CD4-positive, alpha-beta T cell treated with Interferon alpha-2 for 1 hour (primary cell): ENCODE data around the gene EXOG.
A peak's percentile ranks its signal among the peaks of the same experiment; 100 is the strongest.

Source experiments
- DNase-seq, 2 donors: peaks; one replicate each; pipeline ENCODE4 v3.0.0-alpha.2; 2020 to 2022

The EXOG gene

DNA sequence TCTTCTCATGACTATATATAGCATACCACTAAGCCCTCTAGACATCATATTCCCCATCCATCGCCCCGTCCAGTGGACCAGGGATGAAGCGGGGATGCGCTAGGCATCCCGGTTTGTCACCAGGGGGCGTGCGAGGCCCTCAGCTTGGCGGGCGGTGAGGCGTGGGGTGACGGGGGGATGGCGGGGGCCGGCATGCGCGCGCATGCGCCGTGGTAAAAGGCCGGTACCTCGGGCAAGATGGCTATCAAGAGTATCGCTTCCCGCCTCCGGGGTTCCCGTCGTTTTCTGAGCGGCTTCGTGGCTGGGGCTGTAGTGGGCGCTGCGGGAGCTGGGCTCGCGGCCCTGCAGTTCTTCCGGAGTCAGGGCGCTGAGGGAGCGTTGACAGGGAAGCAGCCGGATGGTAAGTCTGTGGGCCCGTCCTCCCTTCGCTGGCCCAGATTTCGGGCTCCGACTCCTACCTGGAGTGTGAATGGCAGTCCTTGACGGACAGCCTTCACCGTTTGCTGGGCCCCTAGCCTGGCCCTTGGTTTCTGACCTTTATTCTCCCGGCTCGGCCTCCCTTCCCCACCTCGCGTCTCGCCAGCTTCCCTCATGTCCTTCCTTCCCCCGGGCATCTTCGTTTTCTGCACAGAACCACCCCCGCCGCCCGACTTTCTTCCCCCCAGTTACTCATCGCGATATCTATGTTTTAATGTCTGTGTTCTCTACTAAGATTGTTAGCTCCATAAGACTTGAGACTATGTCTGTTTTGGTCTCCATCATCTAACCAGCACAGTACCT lies at the start of gene EXOG:
Gene EXOG (plus strand): TSS at position 210 of the 780 bp plus-strand sequence. CDS start 28 bp downstream, at position 238.
- peak; percentile 95 to 96 for DNase-seq

DNA sequence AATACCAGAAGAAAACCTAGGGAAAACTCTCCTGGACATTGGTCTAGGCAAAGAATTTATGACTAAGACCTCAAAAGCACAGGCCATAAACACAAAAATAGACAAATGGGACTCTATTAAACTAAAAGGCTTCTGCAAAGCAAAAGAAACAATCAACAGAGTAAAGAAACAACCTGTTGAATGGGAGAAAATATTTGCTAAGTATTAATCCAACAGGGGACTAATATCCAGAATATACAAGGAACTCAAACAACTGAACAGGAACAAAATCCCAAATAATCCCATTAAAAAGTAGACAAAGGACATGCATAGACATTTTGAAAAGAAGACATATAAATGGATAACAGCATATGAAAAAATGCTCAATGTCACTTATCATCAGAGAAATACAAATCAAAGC lies 49.3 kb upstream of the EXOG start:
- no peak for DNase-seq

GRCh38 chr3:38450853-38451252 lies 45.3 kb upstream of the EXOG start:
- DNase-seq = no peak

DNA sequence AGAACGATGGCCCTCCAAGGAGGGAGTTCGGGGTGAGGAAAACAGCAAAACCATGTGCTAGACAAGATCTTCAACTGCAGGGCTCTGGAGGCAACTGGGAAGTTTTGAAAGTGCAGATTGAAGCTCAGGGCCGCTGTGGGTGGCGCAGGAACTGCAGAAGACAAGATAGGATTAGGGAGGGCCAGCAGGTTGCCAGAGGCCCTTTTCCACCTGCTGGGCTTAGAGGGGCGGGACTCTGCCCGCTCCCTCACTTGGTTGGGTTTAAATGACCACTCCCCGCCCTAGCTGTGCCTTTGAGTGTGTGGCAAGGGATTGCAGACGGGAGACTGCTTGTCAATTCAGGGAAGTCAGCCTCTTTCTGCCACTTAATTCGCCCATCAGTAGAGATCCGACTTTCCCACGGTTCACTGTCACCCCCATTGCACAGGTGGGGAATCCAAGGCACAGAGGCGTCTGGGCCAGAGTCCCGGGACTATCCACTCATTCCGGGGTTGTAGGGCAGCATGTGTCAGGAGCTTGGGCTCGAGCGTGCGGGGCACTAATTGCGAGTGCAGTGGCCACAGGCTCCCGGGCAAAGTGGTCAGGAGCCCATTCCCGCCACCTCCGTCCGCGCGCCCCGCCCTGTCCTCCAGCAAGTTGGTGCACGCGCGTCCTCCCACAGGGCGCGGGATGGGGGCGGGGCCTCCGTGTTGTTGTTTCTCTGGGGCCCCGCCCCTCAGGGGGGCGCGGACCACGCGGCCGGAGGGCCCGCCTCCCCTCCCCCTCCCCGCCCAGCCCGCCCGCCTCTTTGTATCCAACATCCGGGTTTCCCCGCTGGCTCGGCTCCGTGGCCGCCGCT lies 42.8 kb upstream of the EXOG start, which contains the start of gene ACVR2B:
Gene ACVR2B (plus strand): TSS at position 816 of the 838 bp plus-strand sequence. CDS start 433 bp downstream, outside the sequence.
- peak; percentile 64 to 80 for DNase-seq

DNA sequence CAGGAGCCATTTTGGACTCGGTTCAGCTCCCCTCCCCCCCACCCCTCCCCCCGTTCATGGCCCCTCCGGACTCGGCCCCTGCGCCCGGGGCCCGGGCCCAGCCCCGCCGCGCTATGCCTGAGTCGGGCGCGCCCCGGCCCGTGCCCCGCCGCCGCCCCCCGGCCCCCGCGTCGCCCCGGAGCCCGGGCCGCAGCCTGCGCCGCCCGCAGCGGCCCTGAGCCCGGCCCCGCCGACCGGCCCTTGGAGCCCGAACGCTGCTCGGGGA lies 42.3 kb upstream of the EXOG start:
- no peak for DNase-seq

- DNase-seq = peak in 1 of 2 donors; percentile 41
Observed at GRCh38 chr3:38454178-38454883, 41.8 kb upstream of the EXOG start.

DNA sequence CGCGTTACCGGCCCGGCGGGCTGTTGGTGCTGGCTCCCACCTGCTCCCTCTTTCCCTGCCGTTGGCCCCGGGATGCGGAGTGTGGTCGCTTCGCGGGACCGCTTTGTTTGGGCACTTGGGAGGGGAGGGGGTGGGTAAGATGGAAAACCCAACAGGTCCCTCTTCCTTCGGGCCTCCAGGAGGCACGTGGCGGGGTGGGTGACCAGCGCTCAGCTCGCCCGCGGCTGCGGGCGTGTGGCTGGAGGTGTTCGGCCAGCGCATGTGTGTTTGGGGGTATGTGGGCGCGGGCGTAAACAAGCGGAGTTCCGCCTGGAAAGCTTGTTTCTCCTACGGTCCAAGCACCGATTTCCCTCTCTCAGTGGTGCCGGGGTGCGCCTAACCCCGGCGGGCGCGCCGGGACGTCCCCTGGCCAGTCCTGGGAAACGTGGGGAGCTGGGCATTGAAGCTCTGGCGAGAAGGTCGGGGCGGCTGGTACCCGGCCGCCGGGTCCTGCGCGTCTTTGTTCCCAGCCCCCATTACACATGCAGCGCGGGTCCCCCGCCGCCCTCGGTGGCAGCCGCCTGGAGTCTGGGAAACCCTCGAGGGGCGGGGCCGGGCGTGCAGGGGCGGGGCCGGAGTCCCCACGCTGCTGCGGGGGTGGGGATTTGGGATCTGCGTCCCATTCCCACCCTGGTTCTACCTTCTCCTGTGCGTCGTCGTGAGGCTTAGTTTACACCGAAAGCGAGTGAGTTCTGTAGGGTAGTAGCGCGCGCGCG lies 41.1 kb upstream of the EXOG start:
- peak in 1 of 2 donors; percentile 41 for DNase-seq

DNA sequence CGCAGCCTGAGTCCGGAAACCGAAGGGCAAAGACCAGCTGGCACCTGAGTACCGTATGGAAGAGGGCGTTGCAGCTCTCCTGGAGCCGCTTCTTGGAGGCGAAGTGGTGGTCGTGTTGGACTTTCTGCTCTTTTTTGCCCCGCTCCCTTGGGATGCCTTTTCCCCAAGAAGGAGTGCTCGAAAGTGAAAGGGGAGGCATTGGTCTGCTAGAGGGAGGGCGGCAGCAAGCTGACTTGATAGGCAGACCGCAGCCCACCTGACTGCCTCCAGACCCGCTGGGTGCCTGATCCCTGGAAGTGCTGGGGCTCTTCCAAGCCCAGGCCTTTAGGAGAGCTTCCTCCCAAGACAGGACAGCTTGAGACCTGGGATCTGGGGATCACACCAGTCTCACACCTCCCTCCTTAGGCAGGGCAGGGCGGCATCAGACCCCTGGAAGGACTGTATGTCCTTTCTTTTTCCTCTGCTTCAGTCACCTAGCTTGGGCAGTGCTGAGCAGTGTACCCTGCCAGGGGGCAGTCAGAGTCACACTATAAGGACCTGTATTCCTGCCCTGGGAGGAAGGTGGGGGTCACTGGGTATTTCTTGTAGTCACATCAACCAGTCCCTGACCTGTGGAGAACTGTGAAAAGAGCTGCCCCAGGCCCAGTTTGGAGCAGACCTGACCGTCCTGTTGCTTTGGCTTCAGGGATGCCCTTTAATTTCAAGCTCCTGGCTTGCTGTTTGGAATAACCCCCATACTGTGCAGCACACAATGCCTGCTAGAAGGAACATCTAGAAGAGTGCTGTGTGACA lies 40.3 kb upstream of the EXOG start:
- DNase-seq = no peak

- DNase-seq = no peak
Observed at GRCh38 chr3:38457111-38458003, 38.8 kb upstream of the EXOG start.

- DNase-seq = no peak
Observed at GRCh38 chr3:38458796-38459498, 37.2 kb upstream of the EXOG start.

DNA sequence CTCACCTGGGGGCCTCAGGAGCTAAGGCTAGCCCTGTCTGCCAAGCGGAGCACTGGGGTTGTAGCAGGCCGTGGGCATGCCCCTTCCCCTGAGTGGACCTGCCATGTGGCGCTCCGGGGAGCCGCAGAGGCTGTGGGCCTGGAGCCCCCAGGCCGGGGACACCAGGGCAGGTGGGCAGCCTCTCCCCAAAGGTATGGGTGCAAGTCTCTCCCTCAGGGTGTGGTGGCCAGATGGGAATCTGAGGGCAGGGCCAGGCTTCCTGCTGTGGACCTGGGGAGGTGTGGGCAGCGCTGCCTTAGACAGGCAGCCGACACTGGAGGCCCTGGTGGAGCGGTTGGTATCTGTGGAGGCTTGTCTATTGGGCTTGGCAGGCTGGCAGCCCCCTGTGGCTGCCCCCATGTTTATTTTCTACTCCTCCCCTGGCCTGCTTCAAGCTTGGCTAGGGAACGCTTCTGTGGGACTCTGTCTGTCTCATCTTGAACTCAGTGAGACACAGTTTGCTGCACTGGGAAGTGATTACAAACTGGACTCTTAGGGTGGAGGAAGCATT lies 36.6 kb upstream of the EXOG start:
- no peak for DNase-seq

DNA sequence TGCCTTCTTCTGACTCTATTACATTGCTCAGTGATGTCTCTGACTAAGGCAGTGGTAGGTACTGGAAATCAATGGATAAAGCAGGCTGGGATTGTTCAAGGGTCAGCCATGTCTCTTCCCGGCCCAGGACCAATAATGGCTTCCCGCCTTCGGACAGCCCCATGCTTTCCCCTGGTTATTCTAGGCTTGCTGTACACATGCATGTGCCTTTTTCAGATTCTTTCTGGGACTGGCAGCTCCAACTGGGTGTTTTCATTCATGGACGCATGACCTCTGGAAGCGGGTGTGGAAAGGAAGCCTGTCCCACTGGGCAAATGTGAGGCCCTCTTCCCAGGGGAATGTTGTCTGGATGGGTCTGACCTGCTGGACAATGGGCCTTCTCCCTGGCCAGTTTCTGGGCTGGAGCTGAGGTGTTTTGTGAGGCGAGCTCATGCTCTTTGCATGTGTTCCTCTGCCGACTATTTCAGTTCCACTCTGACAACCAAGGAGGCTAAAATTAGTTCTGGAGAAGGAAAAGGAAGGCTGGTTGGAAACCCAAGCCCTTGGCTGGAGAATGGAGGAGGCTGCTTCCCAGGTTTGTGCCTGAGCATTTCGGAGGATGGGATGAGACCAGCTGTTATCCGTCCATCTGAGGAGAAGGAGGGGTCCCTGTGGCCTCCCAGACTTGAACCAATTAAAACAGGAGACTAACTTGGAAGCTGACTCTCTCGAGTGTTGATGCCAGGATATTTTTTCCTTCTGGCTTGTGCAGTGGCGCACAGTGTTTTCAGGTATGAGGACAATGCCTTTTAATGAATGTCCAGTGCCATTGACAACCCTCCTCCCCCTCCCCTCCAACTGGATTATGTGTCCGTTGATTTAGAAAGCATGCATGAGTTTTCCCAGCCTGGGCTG lies 35.5 kb upstream of the EXOG start:
- DNase-seq = no peak

DNA sequence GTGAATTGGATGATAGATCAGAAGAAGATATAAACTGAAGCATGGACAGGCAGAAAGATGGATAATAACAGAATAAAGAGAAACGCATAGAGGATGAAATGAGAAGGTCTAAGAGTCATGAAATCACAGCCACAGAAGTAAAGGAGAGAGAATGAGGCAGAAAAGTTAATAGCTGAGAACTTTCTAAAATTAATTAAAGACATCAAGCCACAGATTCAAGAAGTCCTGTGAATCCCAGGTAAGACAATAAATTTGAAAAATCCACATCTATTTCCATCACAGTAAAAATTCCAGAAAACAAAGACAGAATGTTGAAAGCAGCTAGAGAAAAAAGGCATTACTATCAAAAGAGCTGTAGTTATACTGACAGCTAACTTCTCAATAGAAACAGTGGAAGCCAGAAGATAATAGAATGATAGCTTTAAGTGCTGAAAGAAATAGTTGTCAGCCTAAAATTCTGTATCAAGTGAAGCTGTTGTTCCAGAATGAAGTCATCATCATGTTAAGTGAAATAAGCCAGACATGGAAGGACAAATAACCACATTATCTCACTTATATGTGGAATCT lies 30.5 kb upstream of the EXOG start:
- no peak for DNase-seq

DNA sequence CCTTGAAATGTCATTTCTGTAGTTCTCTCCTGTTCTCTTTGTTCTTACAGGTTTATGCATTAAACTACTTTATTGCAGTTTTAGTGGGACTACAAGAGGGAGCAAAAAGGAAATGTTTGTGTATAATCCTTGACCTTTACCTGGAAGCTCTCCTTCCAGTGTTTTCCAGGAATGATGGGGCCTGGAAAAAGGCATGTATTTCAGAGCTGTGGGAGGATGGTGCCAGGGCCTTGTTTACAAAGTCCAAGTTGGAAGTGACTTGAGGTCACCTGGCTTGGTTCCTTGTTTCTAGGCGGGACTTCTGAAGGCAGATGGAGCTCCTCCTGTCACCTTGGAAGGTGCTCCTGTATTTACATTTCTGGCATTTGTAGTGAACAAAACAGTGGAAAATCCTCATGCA lies 27.4 kb upstream of the EXOG start:
- no peak for DNase-seq

GRCh38 chr3:38469852-38470251 lies 26.3 kb upstream of the EXOG start:
- DNase-seq = no peak

- DNase-seq = no peak
Observed at GRCh38 chr3:38471260-38471857, 24.8 kb upstream of the EXOG start.

- DNase-seq = no peak
Observed at GRCh38 chr3:38472342-38472741, 23.8 kb upstream of the EXOG start.

- DNase-seq = no peak
Observed at GRCh38 chr3:38473229-38473628, 22.9 kb upstream of the EXOG start.
